Thyroid gland (tissue), 4 donors: ENCODE data around the gene TBC1D22A.

Experiments
- CTCF ChIP-seq, 6 experiments: fragments of 200-600 bp in 3 of 6; fragments of 450-650 bp in 3 of 6; sonication (generic) in 3 of 6; IDR thresholded peaks; one replicate each; pipeline ENCODE4 v1.5.1; 2016 to 2019; ENCODE audit warnings: antibody characterized with exemption in 6 of 6, mild to moderate bottlenecking in 2 of 6, inconsistent platforms in 1 of 6, moderate library complexity in 1 of 6
- POLR2A ChIP-seq, 2 donors: fragments of 450-650 bp; IDR thresholded peaks; one replicate each; pipeline ENCODE4 v1.6.1; 2017; ENCODE audit warnings: antibody characterized with exemption in 2 of 2, mild to moderate bottlenecking in 2 of 2, moderate library complexity in 1 of 2

GRCh38 chr22:46835288-46835687, 72.8 kb downstream of the TBC1D22A start:
- no peak for TF ChIP-seq CTCF (IDR thresholded peaks at IDR 0.05)
- no peak for TF ChIP-seq POLR2A (IDR thresholded peaks at IDR 0.05)
